ENCODE measurements around the gene PROP1.
"Not testable (repeated sequence)": the region's sequence is repeated elsewhere in the genome, so short reads cannot be mapped to it uniquely, and the experiment has no call there.

The PROP1 gene

DNA sequence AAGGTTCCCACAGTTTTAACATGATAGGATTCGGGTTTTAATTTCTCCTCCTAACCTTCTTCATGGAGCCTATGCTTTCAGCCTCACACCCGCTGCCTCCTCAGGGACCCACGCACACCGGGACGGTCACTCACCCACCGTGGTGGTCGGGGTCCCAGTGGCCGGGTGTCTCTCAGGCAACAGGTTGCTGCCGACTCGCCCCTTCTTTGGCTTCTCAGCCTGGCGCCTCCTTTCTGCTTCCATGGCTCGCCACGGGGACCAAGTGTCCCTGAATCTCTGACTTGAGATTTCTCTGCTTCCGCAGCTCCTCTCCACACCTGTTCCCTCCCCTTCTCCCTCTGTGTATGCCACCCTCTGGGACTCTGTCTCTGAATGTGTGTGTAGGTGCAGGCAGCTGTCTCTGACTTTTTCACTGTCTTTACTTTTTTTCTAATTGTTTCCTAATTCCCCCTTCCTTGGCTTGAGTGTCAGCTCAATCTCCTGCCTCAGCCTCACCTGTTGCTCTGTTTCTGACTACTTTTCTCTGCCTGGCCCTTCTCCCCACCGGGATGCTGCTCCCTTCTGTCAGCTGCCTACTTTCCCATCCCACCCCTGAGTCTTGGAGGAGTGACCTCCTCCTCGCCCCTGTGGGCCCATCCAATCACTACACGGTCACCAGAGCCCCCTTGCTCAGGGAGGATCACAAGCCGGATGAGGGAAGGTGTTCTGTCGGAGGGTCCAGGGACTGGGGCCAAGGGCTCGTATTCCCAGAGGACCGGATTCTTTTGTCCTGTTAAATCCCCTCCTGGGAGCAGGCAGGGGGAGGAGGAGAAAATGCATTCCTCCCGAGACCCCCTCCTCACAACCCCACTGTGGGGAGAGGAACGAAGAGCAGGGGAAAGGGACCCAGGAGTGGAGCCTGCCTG, at the start of gene PROP1:
Gene PROP1, minus strand, starts transcription at position 552 of the 905 bp plus-strand sequence. Its CDS starts 309 bp downstream, at position 243.
- peak in 11 of 42 donors; percentile 17 to 61 (median 24) for DNase-seq
- intact Hi-C loops (cut with DNase I): no loop called here

DNA sequence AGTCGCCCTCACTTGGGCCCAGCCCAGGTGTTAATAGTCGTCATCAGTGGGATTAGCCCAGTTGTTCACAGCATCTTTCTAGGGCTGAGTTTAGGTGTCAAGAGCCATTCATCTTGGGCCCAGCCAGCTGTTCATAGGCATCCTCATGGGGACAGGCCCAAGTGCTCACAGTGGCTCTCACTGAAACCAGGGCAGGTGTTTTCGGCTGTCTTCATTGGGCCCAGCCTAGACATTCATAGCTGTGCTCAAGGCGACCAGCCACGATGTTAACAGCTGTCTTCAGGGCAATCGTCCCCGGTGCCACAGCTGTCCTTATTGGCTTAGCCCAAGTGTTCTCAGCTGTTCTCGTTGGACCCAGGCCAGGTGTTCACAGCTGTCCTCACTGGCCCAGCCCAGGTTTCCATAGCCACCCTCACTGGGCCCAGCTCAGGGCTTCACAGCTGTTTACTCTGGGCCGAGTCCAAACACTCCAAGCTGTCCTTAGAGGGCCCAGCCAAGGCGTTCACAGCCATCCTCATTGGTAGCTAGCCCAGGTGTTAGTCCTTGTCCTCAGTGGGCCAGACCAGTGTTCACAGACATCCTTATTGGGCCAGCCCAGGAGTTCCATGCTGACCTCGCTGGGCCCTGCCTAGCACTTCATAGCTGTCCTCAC, 23.5 kb upstream of the PROP1 start:
- DNase-seq; intact Hi-C loops (cut with DNase I): not testable (repeated sequence)

DNA sequence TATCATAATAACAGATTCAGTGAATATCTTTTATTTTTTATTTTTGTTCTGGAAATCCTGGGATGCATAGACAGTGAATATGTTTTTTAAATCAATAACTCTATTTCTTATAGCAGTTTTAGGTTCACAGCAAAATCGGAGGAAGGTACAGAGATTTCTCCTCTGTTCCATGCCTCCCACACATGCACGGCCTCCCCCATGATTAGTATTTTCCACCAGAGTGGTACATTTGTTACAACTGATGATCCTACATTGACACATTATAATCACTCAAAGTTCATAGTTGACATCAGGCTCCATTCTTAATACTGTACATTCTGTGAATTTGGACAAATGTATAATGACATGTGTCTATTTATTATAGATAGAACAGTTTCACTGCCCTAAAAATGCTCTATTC, 16.7 kb upstream of the PROP1 start:
- intact Hi-C loops (cut with DNase I): not testable (repeated sequence)
- DNase-seq: peak in 9 of 42 donors; percentile 14 to 49 (median 28)

DNA sequence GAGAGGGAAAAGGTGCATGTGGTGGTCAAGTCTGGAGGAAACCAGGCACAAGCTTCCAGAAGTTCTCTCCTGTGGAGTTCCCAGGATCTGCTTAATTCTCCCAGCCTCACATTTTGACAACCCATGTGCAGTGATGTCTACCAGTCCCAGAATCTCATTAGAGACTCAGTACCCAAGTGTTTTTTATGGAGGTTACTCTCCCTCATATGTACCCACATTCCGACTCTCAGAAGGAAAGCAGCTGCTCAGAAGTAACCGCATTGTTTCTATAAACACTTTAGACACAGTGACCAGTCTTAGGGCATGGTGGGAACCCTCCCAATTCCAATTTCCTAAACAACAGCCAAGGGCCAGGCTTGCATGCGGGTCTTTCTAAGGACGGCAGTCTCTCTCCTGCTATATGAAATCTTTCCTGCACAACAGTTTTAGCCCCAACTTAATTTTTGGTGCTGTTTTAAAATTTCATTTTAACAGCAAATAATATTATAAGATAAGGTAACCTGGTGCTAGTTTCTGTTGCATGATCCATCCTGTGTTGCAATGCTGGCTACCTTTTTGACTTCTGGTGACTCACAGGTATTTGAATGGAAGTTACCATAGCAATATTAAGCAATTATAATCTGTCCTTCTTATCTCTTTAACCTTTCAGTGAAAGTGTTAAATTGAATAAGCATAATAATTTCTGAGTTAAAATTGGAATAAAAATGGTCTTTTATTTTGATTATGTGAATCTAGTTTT, 15.9 kb upstream of the PROP1 start:
- intact Hi-C loops (cut with DNase I); DNase-seq: not testable (repeated sequence)

DNA sequence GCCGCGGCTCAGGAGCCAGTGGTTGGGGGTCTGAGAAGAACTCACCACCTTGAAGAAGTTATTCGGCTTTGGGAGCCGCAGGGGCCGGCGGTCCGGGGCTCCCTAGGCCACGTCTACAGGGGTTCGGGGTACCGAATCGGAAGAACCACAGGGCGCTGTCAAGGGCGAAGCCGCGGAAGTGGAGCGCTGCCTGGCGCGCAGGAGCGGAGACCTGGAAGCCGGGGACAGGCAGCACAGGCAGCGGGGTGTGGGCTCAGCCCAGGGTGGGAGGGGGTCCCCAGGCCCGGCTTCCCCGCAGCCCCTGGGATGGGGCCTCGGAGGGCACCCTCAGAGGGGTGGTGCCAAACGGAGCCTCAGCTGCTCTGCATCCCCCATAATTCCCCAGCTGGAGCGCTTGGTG, 11.2 kb upstream of the PROP1 start:
- peak in 1 of 42 donors; percentile 37 for DNase-seq
- intact Hi-C loops (cut with DNase I): not testable (repeated sequence)

DNA sequence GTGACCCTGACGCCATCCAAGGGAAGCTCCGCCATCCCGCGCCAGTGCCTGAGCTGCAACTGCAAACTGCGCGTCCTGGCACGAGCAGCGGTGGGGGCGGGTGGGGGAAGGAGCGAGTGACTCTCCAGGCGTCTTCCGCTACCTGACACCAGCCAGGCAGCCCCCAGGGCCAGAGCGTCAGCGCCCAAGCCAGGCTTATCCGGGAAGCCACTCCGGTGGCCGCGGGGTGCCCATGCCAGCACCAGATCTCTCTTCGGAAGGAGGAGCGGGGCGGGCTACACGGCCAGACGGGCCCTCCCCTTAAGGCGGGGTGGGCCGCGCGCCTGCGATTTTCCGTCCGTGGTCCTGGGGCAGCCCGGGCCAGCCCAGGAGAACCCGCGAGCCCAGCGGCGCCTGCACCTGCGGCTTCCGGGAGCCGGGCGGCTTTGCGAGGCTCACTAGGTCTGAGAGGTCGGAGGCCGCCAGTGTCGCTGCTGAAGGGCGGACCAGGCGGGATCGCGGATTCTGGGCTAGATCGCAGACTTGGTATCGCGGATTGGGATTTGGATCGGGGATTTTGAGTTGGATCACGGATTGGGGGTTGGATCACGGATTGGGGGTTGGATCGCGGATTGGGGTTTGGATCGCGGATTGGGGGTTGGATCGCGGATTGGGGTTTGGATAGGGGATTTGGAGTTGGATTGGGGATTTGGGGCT, 10.6 kb upstream of the PROP1 start:
- DNase-seq: peak in 17 of 42 donors; percentile 14 to 56 (median 30)
- intact Hi-C loops (cut with DNase I): not testable (repeated sequence)

DNA sequence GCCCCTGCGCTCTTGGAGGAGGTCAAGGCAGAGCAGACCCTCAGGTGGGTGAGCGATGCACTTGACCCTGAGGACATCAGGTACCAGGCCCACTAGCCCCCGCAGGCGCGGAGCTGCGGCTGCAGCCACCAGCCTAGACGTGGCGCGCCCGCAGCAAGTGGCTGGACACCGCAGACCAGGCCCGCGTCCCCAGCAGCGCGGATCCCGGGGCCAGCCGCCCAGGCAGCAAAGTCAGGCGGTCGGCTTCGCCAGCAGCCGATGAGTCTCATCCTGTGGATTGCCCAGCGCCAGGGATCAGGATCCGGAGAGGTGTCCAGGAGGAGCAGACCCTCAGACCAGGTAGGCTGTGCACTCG, 10.1 kb upstream of the PROP1 start:
- intact Hi-C loops (cut with DNase I); DNase-seq: not testable (repeated sequence)

DNA sequence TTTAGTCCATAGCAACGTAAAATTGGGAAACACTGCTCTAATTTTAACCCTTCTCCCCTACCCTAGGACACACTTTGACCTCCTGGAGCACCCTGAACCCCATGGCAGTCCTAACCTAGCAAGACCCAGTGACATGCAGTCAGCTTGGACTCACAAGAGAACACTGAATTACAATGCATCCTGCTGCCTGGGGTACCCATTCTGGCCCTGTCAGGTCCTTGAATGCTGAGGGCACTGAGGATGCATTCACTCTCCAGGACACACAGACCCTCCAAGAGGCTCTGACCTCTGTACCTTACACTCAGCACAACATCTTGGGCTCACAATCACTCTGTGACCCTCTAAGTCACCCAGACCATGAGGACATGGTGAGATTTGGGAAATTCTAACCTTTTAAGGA, 1.8 kb upstream of the PROP1 start:
- no peak for DNase-seq
- intact Hi-C loops (cut with DNase I): no loop called here

DNA sequence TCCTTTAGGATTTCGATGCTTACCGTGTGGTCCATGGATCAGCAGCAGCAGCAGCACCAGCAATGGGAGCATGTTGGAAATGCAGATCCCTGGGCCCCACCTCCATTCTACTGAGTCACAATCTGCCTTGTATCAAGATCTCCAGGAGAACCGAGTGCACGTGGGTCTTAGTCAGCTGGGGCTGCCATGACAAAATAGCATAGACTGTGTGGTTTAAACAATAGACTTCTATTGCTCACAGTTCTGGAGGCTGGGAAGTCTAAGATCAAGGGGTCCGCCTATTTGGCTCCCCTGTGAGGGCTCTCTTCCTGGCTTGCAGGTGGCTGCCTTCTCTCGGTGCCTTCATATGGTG, 1.3 kb upstream of the PROP1 start:
- DNase-seq: peak in 24 of 42 donors; percentile 14 to 67 (median 40)
- intact Hi-C loops (cut with DNase I): no loop called here

DNA sequence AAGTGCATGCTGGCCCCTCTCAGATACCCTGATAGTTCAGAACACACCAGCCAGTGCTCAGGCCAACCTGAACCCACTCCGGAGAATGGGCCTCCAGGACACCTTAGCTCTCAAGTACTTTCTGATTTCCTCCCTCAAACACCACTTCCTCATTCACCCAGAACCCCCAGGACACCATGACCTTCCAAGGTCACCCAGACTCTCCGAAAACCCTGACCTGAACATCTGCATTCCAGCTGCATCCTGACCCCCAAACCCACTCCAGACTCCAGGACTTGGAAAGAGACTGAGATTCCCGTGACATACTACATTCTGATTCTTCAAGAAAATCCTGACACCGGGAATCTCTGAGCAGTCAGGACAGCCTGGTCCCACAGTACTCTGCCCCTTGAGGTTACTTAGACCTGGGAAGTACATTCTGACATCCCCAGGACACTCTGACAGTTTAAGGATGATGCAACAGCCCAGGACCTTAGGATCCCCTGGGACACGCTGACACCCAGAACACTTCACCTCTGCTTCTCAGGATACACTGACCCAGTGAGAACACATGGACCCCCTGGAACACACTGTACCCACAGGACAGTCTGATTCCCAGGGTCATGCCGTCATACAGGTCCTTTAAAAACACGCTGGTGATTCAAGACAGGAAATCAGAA, 747 bp upstream of the PROP1 start:
- intact Hi-C loops (cut with DNase I): no loop called here
- DNase-seq: no peak

DNA sequence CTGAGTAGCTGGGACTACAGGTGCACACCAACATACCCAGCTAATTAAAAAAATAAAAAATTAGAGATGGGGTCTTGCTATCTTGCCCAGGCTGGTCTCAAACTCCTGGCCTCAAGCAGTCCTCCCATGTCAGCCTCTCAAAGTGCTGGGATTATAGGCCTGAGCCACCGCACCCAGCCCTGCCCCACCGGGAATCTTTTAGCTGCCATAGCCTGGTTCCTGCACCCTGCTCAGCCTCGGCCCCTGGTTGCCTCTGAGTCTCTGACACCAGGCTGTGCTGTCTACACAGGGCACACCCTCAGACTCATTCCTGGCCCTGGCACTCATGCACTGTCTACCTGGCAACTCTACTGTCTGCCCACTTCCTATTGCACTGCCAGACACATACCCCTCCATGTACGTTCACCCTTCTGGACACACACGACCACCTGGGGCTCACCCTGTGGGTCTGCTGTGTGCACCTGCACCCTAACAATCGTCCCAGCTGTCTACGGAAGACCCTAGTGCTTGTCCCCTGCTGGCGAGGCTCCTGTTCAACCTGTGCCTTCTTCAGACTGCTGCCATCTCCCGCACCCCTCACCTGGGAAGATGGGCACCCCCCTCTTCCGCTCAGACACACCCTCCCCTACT, 1.4 kb downstream of the PROP1 start:
- intact Hi-C loops (cut with DNase I): no loop called here

DNA sequence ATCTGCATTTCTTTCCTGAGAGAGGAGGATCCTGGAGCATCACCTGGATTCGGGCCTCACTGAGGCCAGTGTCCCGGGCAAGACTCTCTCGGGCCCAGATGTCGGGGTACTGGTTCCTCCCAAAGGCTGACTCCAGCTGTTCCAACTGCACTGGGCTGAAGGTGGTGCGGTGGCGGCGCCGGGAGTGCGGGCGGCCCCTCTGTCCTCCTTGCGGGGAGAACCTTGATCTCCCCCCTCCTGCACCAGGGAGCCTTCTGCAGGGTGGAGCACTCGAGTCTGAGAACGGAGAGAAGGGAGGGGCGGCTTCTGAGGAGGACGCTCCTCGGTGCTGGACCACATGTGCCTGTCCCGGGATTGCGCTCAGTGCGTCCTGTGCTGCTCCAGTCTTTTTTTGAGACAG, 2.0 kb downstream of the PROP1 start:
- DNase-seq: no peak
- intact Hi-C loops (cut with DNase I): no loop called here

More for the DNA sequence above, 1.4 kb downstream of the PROP1 start:
- DNase-seq: no peak

DNA sequence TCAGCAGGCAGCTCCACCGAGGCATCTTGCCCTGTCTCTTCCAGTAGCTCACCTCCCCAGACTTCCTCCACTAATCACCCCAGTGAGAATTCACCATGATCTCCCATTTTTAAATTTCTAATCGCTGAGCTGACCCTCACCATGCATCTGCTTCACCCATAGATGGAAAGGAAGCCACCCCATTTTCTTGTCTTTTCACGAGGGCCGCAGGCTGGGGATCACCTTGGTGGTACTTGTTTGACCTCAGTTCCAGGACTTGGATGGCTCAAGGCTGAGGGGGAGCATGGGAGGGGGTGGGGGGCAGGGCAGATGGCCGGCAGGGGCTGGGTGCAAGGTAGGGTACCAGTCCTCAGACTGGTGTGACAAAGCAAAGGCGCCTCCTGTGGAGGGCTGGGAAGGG, 3.6 kb downstream of the PROP1 start:
- intact Hi-C loops (cut with DNase I): no loop called here
- DNase-seq: no peak

DNA sequence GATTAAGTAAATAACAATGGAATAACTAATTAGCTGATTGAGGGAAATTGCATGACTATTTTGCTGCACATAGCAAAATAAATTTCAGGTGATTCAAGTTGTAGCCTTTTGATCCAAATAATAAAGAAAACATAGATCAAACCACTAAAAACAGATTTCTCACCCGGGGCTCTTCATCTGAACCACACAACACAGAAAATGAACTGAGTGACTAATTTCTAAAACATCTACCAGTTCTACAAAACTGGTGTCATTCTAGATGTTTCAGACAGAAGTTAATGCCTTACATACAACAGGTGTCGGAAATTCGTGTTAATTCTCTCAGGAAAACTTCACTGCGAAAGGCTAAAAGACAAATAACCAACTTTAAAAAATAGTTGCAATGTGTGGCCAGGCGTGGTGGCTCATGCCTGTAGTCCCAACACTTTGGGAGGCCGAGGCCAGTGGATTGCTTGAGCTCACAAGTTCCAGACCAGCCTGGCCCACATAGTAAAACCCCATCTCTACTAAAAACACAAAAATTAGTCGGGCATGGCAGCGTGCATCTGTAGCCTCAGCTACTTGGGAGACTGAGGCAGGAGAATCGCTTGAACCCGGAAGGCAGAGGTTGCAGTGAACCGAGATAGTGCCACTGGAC, 6.9 kb downstream of the PROP1 start:
- DNase-seq: no peak
- intact Hi-C loops (cut with DNase I): no loop called here

DNA sequence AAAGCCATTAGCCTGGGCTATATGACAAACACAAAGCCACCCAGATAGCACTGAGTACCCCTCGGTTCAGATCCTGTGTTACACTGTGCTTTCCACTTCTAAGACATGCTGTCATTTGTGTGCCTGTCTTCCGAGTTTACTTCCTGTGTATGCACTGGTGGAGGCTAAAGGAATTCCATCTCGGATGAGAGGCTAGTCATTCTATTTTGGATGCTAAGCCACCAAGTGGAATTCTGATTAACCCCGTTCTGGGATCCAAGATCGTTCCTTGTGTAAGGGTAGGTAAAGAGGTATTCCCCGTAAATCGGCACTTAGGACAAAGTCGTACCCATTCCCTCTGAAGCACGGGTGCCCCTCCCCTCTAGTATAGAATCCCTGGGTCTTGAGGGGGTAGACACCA, 8.7 kb downstream of the PROP1 start:
- intact Hi-C loops (cut with DNase I): no loop called here
- DNase-seq: no peak

DNA sequence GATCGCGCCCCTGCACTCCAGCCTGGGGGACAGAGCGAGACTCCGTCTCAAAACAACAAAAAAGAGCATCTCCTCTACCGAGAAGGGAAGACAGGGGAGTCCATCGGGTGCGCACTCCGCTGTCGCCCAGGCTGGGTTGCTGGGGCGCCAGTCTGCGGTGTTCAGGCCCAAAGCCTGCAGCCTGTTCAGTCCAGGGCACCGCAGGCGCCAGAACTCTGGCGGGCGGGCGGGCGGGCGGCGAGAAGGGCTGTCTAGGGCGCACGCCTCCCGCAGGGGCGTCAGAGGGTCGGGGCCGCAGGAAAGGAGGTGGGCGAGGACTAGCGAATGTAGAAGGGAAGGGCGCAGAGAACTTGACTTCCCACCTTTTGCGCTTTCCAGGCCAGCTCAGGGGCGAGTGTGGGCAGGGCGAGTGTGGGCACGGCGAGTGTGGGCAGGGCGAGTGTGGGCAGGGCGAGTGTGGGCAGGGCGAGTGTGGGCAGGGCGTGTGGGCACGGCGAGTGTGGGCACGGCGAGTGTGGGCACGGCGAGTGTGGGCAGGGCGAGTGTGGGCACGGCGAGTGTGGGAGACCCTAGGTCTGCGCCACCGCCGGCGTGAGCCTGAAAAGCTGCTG, 10.5 kb downstream of the PROP1 start:
- intact Hi-C loops (cut with DNase I): no loop called here
- DNase-seq: no peak

DNA sequence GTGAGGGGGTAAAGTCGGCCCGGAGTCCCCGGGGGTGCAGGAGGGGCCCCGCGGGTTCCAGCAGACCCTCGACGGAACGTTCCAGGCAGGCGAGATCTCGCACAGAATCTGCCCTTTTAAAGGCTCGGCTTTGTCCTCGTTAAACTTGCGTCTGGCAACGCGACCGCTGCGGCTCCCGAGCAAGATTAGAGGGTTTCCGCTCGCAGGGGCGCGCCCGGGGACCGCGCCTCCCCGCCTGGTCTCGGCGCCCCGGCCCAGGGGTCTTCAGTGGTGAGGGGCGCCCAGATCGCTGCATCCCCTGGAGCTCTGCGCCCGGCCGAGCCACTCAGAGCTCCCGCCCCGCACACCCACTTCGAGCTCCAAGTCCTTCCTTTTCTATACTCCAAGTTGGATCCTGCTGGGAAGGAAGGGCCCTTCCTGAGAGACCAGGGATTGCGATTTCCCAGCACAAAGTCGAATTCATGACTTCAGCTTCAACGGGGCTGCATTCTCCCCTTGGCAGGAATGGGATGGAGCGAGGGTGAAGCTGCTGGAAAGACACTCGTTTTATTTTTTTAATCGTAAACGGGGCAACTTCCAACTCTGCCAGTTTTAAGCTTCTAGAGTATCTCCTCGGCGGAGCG, 11.3 kb downstream of the PROP1 start:
- intact Hi-C loops (cut with DNase I): no loop called here

More for the DNA sequence above, 11.3 kb downstream of the PROP1 start:
- DNase-seq: no peak

Data from head of caudate nucleus (tissue), 42 donors.